ENCODE data around the gene CPSF3. TPM values are rescaled to one million over a fixed set of nuclear protein-coding genes. Genes with fewer than 3 reads are reported as not detected.

Gene CPSF3
- total and polyA plus RNA-seq, 2 donors (not counting 1 experiment from before 2014, with no cell fraction given): 13.0 to 28.4 TPM

GRCh38 chr2:9406529-9407362, 16.7 kb upstream of the CPSF3 start:
- Mint-ChIP-seq H3K4me3 (no peak overlapping the region), H3K27me3 (no peaks in the 10 kb centered on the region), H3K27ac (no peak overlapping the region), H3K9me3 (ENCODE audit: insufficient read depth) (no peaks in the 10 kb centered on the region), H3K4me1 (no peaks in the 10 kb centered on the region)
- Histone ChIP-seq H3K4me3 (ENCODE audit: control extremely low read depth in 1 of 5, extremely low read depth in 1 of 5, insufficient read depth in 1 of 5, low read depth in 2 of 5, low read length in 4 of 5) (no peak overlapping the region), H3K4me2 (replicated peaks; ENCODE audit: low read depth, low read length, poor library complexity, severe bottlenecking) (no peak overlapping the region), H3K9me3 (ENCODE audit: control extremely low read depth in 1 of 3, control insufficient read depth in 2 of 3, insufficient read depth in 1 of 3, low read length in 2 of 3) (no peaks in the 10 kb centered on the region), H3K27me3 (replicated peaks in 1 of 4; ENCODE audit: control extremely low read depth in 1 of 4, control insufficient read depth in 3 of 4, insufficient read depth in 4 of 4, low read length in 3 of 4) (no peaks in the 10 kb centered on the region), H4K20me1 (ENCODE audit: control insufficient read depth, insufficient read depth, low read length, poor library complexity, severe bottlenecking) (no peaks in the 10 kb centered on the region), H2AFZ (ENCODE audit: insufficient read depth, low read depth, low read length, poor library complexity, severe bottlenecking) (no peak overlapping the region), H3K79me2 (ENCODE audit: control insufficient read depth, insufficient read depth, low read length) (no peaks in the 10 kb centered on the region), H3K36me3 (replicated peaks in 1 of 2; ENCODE audit: control extremely low read depth in 1 of 2, control insufficient read depth in 1 of 2, extremely low read depth in 1 of 2, insufficient read depth in 2 of 2, low read length in 1 of 2) (peaks cover 13 to 39% of the 10 kb centered on the region in 2 experiments), H3K4me1 (ENCODE audit: control insufficient read depth in 2 of 2, insufficient read depth in 2 of 2, low read length in 2 of 2) (peaks cover 0 to 3% of the 10 kb centered on the region in 2 donors), H3K9ac (ENCODE audit: low read length) (no peak overlapping the region), H3K27ac (ENCODE audit: low read length in 2 of 2) (no peak overlapping the region)
- DNase-seq (no peak), ATAC-seq (ENCODE audit: low read depth) (no peak)
- TF ChIP-seq, protein P1, sequence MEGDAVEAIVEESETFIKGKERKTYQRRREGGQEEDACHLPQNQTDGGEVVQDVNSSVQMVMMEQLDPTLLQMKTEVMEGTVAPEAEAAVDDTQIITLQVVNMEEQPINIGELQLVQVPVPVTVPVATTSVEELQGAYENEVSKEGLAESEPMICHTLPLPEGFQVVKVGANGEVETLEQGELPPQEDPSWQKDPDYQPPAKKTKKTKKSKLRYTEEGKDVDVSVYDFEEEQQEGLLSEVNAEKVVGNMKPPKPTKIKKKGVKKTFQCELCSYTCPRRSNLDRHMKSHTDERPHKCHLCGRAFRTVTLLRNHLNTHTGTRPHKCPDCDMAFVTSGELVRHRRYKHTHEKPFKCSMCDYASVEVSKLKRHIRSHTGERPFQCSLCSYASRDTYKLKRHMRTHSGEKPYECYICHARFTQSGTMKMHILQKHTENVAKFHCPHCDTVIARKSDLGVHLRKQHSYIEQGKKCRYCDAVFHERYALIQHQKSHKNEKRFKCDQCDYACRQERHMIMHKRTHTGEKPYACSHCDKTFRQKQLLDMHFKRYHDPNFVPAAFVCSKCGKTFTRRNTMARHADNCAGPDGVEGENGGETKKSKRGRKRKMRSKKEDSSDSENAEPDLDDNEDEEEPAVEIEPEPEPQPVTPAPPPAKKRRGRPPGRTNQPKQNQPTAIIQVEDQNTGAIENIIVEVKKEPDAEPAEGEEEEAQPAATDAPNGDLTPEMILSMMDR (IDR thresholded peaks at IDR 0.05): no peak
- TF ChIP-seq EZH2 (IDR thresholded peaks at IDR 0.05; ENCODE audit: borderline replicate concordance, insufficient read depth, low read depth, low read length, poor library complexity, severe bottlenecking): no peak
- intact Hi-C loops (cut with micrococcal nuclease): no loop called here
- 96% methylated on average over 13 of the region's 13 CpGs for WGBS (ENCODE audit: insufficient coverage)
- ChIA-PET CTCF (no interaction called here), POLR2A (no interaction called here)

DNA sequence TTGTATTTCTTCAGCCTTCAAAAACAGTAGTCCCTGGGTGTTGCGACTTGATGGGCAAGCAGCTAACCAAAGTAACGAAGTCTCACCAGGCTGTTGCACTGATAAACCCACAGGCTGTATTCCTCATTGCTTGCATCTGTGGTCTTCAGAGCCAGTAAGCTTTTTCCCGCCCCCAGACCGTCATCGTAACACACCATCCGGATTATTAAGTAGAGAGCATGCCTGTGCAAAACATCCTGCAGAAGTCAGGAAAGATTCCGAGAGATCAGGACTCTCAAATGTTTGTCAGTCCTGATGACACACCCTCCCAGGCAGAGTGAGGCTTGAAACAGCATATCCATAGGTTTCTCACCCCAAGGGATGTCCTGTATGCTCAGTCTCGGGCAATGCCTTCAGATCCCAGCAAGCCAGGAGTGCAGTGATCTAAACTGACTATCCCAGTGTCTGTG, 16.1 kb upstream of the CPSF3 start:
- Histone ChIP-seq H3K79me2 (ENCODE audit: control insufficient read depth, insufficient read depth, low read length) (no peaks in the 10 kb centered on the region), H3K4me1 (ENCODE audit: control insufficient read depth in 2 of 2, insufficient read depth in 2 of 2, low read length in 2 of 2) (peaks cover 0 to 3% of the 10 kb centered on the region in 2 donors), H4K20me1 (ENCODE audit: control insufficient read depth, insufficient read depth, low read length, poor library complexity, severe bottlenecking) (no peaks in the 10 kb centered on the region), H3K27ac (ENCODE audit: low read length in 2 of 2) (no peak overlapping the region), H3K4me2 (replicated peaks; ENCODE audit: low read depth, low read length, poor library complexity, severe bottlenecking) (no peak overlapping the region), H3K27me3 (replicated peaks in 1 of 4; ENCODE audit: control extremely low read depth in 1 of 4, control insufficient read depth in 3 of 4, insufficient read depth in 4 of 4, low read length in 3 of 4) (no peaks in the 10 kb centered on the region), H3K9ac (ENCODE audit: low read length) (no peak overlapping the region), H2AFZ (ENCODE audit: insufficient read depth, low read depth, low read length, poor library complexity, severe bottlenecking) (no peak overlapping the region), H3K4me3 (ENCODE audit: control extremely low read depth in 1 of 5, extremely low read depth in 1 of 5, insufficient read depth in 1 of 5, low read depth in 2 of 5, low read length in 4 of 5) (no peak overlapping the region), H3K36me3 (replicated peaks in 1 of 2; ENCODE audit: control extremely low read depth in 1 of 2, control insufficient read depth in 1 of 2, extremely low read depth in 1 of 2, insufficient read depth in 2 of 2, low read length in 1 of 2) (peaks cover 13 to 41% of the 10 kb centered on the region in 2 experiments), H3K9me3 (ENCODE audit: control extremely low read depth in 1 of 3, control insufficient read depth in 2 of 3, insufficient read depth in 1 of 3, low read length in 2 of 3) (no peaks in the 10 kb centered on the region)
- POLR2A ChIA-PET: no interaction called here
- 97% methylated on average over 8 of the region's 8 CpGs for WGBS (ENCODE audit: insufficient coverage)
- Mint-ChIP-seq H3K4me3 (no peak overlapping the region), H3K27ac (no peak overlapping the region), H3K27me3 (no peaks in the 10 kb centered on the region), H3K9me3 (ENCODE audit: insufficient read depth) (no peaks in the 10 kb centered on the region), H3K4me1 (no peaks in the 10 kb centered on the region)
- CTCF ChIA-PET: no interaction called here
- intact Hi-C loops (cut with micrococcal nuclease): no loop called here
- ATAC-seq (ENCODE audit: low read depth) (no peak), DNase-seq (no peak)
- TF ChIP-seq, protein P1 (IDR thresholded peaks at IDR 0.05): no peak
- TF ChIP-seq EZH2 (IDR thresholded peaks at IDR 0.05; ENCODE audit: borderline replicate concordance, insufficient read depth, low read depth, low read length, poor library complexity, severe bottlenecking): no peak

All from B cell (primary cell).